HEK293T (cell line): ENCODE data around the gene TRIM27.
"Not testable (repeated sequence)": the region's sequence is repeated elsewhere in the genome, so short reads cannot be mapped to it uniquely, and the experiment has no call there.

Experiments
- ARNT ChIP-seq: fragments of 450-650 bp; IDR thresholded peaks from 2 replicates; pipeline ENCODE4 v1.6.1; 2017; ENCODE audit warnings: mild to moderate bottlenecking
- BHLHE40 ChIP-seq: fragments of 450-650 bp; IDR thresholded peaks from 2 replicates; pipeline ENCODE4 v1.6.1; 2016; ENCODE audit warnings: mild to moderate bottlenecking, moderate library complexity, borderline replicate concordance
- FOXA1 ChIP-seq: fragments of 450-650 bp; IDR thresholded peaks from 2 replicates; pipeline ENCODE4 v1.6.1; 2016; ENCODE audit warnings: mild to moderate bottlenecking
- FOXK2 ChIP-seq: fragments of 450-650 bp; IDR thresholded peaks from 2 replicates; pipeline ENCODE4 v1.6.1; 2016; ENCODE audit warnings: mild to moderate bottlenecking
- L3MBTL2 ChIP-seq: fragments of 450-650 bp; conservative IDR thresholded peaks from 2 replicates; pipeline ENCODE4 v1.6.1; 2016; ENCODE audit warnings: mild to moderate bottlenecking
- PKNOX1 ChIP-seq: fragments of 450-650 bp; IDR thresholded peaks from 2 replicates; pipeline ENCODE4 v1.6.1; 2016
- SP1 ChIP-seq: fragments of 450-650 bp; IDR thresholded peaks from 2 replicates; pipeline ENCODE4 v1.6.1; 2017
- SUZ12 ChIP-seq: fragments of 450-650 bp; IDR thresholded peaks from 2 replicates; pipeline ENCODE4 v1.6.1; 2016; ENCODE audit warnings: mild to moderate bottlenecking
- TARDBP ChIP-seq: fragments of 450-650 bp; IDR thresholded peaks from 2 replicates; pipeline ENCODE4 v1.6.1; 2016

- not testable (repeated sequence) for TF ChIP-seq SP1, SUZ12, PKNOX1, FOXA1, ARNT, L3MBTL2, TARDBP, FOXK2, BHLHE40
Measured at GRCh38 chr6:28872157-28872817, 51.5 kb downstream of the TRIM27 start.
